Measurements from ENCODE around the gene ERMAP.

- TF ChIP-seq, protein P1, sequence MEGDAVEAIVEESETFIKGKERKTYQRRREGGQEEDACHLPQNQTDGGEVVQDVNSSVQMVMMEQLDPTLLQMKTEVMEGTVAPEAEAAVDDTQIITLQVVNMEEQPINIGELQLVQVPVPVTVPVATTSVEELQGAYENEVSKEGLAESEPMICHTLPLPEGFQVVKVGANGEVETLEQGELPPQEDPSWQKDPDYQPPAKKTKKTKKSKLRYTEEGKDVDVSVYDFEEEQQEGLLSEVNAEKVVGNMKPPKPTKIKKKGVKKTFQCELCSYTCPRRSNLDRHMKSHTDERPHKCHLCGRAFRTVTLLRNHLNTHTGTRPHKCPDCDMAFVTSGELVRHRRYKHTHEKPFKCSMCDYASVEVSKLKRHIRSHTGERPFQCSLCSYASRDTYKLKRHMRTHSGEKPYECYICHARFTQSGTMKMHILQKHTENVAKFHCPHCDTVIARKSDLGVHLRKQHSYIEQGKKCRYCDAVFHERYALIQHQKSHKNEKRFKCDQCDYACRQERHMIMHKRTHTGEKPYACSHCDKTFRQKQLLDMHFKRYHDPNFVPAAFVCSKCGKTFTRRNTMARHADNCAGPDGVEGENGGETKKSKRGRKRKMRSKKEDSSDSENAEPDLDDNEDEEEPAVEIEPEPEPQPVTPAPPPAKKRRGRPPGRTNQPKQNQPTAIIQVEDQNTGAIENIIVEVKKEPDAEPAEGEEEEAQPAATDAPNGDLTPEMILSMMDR (IDR thresholded peaks at IDR 0.05), result no peak
- TF ChIP-seq POLR2A (IDR thresholded peaks at IDR 0.05), result no peak
Observed at GRCh38 chr1:42866549-42866948, 49.6 kb downstream of the ERMAP start.
